MG63 (cell line): ENCODE results near the gene SLC22A4. TPM values are rescaled to one million over a fixed set of nuclear protein-coding genes. Genes with fewer than 3 reads are reported as not detected.

Source experiments
- DNase-seq: peaks from one replicate; pipeline ENCODE4 v3.0.0-alpha.2; 2020
- H3K27me3 ChIP-seq: fragments of 250-450 bp; sonication (Bioruptor Pico); 2 replicates; pipeline ENCODE4 v1.5.1; 2020; ENCODE audit warnings: mild to moderate bottlenecking, moderate library complexity
- H3K36me3 ChIP-seq: fragments of 250-450 bp; sonication (Bioruptor Pico); 2 replicates; pipeline ENCODE4 v1.5.1; 2020; ENCODE audit warnings: mild to moderate bottlenecking, moderate library complexity
- H3K4me3 ChIP-seq: fragments of 250-450 bp; sonication (Bioruptor Pico); 2 replicates; pipeline ENCODE4 v1.5.1; 2020; ENCODE audit warnings: mild to moderate bottlenecking, moderate library complexity
- H3K9me3 ChIP-seq: fragments of 250-450 bp; sonication (Bioruptor Pico); 2 replicates; pipeline ENCODE4 v1.5.1; 2020; ENCODE audit warnings: mild to moderate bottlenecking, moderate library complexity
- total RNA-seq: library from RNA; depleted of rRNA; stranded (reverse); fragments of >200 nt; shearing (Covaris generic); gene quantifications from 2 replicates; pipeline ENCODE4 v1.2.3, GENCODE V29; 2014; ENCODE audit warnings: low replicate concordance; rRNA removed

Gene SLC22A4
- 0.03 and 0.35 TPM in 2 replicates for total RNA-seq

- DNase-seq = peak; percentile 97
- Histone ChIP-seq H3K27me3 (peaks cover 3% of the 10 kb centered on the region; the same call in 1 of the 2 replicates), H3K4me3 (peak within 1 kb of the TSS; percentile 59), H3K36me3 (no peaks in the 10 kb centered on the region), H3K9me3 (no peaks in the 10 kb centered on the region)
These were observed at the start of gene SLC22A4 for GRCh38 chr5:132293992-132294727. Gene SLC22A4 (plus strand): TSS chr5:132294394. CDS start chr5:132294617, 223 bp downstream.

DNA sequence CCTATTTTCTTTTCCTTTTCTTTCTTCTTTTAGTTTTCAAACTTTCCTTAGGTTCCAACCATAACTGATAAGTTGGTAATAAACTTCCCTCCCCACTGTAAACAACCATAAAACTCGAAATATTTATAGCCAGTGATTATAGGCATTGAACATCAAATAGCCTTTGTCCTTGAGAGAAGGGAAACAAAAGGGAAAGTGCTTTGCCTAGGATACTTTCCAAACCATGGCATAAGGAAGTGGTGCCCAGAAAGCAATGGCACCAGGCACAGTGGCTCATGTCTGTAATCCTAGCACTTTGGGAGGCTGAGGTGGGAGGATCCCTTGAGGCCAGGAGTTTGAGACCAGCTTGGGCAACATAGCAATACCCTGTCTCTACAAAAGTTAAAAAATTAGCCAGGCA lies 48.6 kb upstream of the SLC22A4 start:
- no peak overlapping the region for H3K4me3 ChIP-seq
- peaks cover 27% of the 10 kb centered on the region for H3K9me3 ChIP-seq
- no peaks in the 10 kb centered on the region for H3K36me3 ChIP-seq
- DNase-seq = no peak
- H3K27me3 ChIP-seq = no peaks in the 10 kb centered on the region

- Histone ChIP-seq H3K9me3 (peaks cover 24% of the 10 kb centered on the region), H3K27me3 (no peaks in the 10 kb centered on the region), H3K4me3 (no peak overlapping the region), H3K36me3 (no peaks in the 10 kb centered on the region)
- DNase-seq = no peak
These were observed 47.4 kb upstream of the SLC22A4 start for GRCh38 chr5:132246806-132247205.

GRCh38 chr5:132250547-132250946 lies 43.6 kb upstream of the SLC22A4 start:
- Histone ChIP-seq H3K9me3 (peaks cover 11% of the 10 kb centered on the region), H3K4me3 (no peak overlapping the region), H3K27me3 (no peaks in the 10 kb centered on the region), H3K36me3 (no peaks in the 10 kb centered on the region)
- DNase-seq = no peak

DNA sequence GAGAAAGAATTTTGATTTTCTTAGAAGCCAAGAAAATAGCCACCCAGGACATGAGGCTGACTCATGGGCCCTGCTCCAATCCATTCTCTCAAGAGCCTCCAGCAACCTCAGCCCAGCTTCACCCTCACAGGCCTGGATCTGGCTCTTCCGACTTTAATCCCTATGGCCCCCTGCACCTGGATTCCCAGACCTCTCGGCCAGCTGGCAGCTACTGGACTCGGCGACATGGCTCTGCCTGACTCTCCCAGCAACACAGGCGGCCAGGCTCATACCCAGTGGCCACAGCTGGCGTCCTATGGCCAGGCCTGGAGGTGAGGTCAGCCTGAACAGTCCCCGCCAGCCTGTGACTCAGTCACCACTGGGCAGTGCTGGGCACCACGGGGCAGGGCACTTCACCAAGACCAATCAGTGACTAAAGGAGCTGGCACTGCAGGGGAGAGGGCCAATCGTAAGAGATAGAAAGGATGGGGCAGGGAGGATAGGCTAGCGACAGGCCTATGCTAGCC lies 42.9 kb upstream of the SLC22A4 start:
- peak; percentile 100 for DNase-seq
- Histone ChIP-seq H3K36me3 (no peaks in the 10 kb centered on the region), H3K4me3 (no peak overlapping the region), H3K9me3 (peaks cover 9% of the 10 kb centered on the region), H3K27me3 (no peaks in the 10 kb centered on the region)

DNA sequence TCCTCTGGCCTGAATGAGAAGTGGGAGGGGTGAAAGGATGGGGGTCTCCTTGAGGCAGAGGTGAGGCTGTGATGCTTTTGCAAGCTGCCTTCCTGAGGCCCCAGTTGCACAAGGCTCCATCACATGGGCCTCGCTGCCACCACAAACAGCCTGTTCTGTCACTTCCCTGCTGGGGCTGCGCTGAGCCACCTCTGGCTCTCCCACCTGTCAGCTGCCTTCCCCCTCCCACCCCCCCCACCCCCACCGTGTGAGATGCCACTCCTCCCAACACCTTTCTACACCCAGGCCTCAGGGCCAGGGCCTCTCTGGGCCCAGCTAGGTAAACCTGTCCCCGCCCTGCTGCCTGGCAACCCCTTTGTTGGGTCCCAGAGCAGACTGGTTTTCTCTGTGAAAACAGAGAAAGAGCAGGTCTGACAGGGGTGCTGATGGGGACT lies 41.2 kb upstream of the SLC22A4 start:
- Histone ChIP-seq H3K27me3 (no peaks in the 10 kb centered on the region), H3K36me3 (peaks cover 2% of the 10 kb centered on the region; the same call in 1 of the 2 replicates), H3K9me3 (no peaks in the 10 kb centered on the region), H3K4me3 (no peak overlapping the region)
- no peak for DNase-seq

- no peak for DNase-seq
- Histone ChIP-seq H3K9me3 (no peaks in the 10 kb centered on the region), H3K4me3 (no peak overlapping the region), H3K36me3 (peaks cover 6% of the 10 kb centered on the region; the same call in 1 of the 2 replicates), H3K27me3 (no peaks in the 10 kb centered on the region)
These were observed 40.5 kb upstream of the SLC22A4 start for GRCh38 chr5:132253452-132254320.

GRCh38 chr5:132254321-132254977 lies 39.7 kb upstream of the SLC22A4 start:
- DNase-seq = peak; percentile 98
- Histone ChIP-seq H3K27me3 (no peaks in the 10 kb centered on the region), H3K4me3 (no peak overlapping the region), H3K36me3 (peaks cover 6% of the 10 kb centered on the region; the same call in 1 of the 2 replicates), H3K9me3 (no peaks in the 10 kb centered on the region)

DNA sequence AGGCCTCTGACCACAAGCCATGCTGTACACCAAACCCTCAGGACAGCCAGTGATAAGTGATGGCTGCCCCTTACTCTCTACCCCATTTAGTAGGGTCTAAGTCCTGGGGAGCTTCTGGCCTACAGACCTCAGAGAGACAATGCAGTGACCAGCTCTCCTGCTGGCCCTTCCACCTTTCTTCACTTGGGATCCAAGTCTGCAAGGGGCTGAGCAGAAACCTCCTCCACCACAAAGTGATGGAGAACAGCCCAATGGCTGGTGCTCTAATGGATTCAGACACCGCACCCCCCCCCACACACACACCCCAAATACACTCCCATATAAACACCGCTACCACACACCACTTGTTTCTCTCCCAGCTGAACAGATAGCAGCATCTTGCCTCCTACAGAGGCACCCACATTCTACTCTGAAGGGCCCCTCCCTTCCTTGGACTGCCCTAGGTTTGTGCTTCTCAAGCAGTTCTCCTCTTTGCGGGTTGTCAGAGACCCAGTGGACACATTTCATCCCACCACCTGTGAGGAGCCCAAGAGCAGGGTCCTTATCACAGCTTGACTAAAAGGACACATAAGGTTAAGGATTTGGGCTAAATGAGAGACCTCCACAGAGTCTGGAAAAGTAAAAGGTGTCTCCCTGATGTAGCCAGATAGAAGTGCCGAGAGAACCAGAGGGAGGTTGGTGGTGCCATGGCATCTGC lies 38.0 kb upstream of the SLC22A4 start:
- Histone ChIP-seq H3K4me3 (no peak overlapping the region), H3K9me3 (no peaks in the 10 kb centered on the region), H3K36me3 (peaks cover 14% of the 10 kb centered on the region), H3K27me3 (no peaks in the 10 kb centered on the region)
- no peak for DNase-seq

DNA sequence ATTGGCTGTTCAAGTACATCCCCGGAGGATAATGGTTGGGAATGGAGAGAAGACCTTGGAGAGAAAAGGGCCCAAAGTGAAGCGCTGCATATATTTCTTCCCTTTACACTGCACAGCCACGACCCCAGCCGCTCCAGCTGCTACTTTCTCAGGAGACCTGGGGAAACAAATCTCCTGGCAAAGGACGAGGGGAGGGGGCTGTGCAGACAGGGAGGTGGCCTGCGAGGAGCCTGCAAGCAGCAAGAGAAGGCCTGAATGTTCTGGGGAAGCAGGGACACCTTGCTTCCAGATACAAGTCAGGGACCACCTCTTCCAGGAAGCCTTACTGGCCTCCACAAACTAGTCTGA lies 37.4 kb upstream of the SLC22A4 start:
- DNase-seq = no peak
- peak overlapping the region; percentile 79; the same call in 1 of the 2 replicates for H3K4me3 ChIP-seq
- no peaks in the 10 kb centered on the region for H3K9me3 ChIP-seq
- no peaks in the 10 kb centered on the region for H3K27me3 ChIP-seq
- H3K36me3 ChIP-seq = peaks cover 17% of the 10 kb centered on the region

GRCh38 chr5:132257131-132258101 lies 36.8 kb upstream of the SLC22A4 start, which contains the start of gene PDLIM4:
Gene PDLIM4 (plus strand): TSS chr5:132257696. CDS start chr5:132257735, 39 bp downstream.
- H3K9me3 ChIP-seq = no peaks in the 10 kb centered on the region
- H3K4me3 ChIP-seq = peak within 1 kb of the TSS; percentile 79
- no peaks in the 10 kb centered on the region for H3K27me3 ChIP-seq
- peak; percentile 53 for DNase-seq
- peaks cover 23% of the 10 kb centered on the region for H3K36me3 ChIP-seq

DNA sequence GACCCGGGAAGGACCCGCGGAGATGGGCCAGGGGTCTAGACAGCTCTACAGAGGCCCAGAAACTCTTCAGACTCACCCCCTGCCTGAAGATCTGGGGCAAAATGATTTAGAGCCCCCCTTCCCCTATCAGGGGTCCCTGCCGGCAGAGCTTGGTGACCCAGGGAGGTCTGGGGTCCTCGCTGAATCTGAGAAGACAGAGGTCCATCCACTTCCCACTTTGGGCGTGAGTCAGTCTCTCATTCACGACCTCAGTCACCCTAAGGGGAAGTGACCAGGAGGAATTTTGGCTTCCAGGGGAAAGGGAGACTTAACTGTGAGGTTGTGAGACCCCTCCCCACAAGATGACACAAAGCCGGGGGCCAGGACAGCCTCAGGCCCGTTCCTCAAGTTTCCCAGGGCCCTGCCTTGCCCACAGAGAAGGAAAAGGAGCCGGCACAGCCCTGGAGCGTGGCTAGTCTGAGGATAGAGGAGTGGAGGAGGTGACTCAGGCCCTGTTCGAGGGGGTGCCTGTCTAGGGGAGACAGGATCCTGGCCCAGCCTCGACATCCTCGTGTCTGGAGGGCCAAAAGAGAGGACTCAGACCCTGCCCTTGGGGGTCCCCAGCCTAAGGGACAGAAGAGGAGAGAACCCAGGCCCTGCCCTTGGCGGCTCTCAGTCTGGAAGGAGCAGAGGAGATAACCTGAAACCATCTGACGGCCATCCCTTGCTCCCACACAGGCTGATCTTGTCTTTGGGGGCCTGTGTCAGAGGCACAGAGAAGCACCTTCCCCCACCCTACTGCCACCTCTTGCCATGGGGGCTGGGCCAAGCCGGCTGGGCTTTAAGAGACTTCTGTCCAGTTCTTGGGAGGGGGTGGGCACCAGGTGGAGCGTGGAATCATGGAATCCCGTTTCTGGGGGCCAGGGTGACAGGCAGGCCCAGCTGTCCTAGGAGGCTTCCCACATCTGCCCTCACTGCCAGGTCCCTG lies 35.8 kb upstream of the SLC22A4 start:
- peaks cover 32% of the 10 kb centered on the region for H3K36me3 ChIP-seq
- DNase-seq = peak; percentile 71
- no peaks in the 10 kb centered on the region for H3K27me3 ChIP-seq
- H3K9me3 ChIP-seq = no peaks in the 10 kb centered on the region
- peak overlapping the region; percentile 79 for H3K4me3 ChIP-seq

DNA sequence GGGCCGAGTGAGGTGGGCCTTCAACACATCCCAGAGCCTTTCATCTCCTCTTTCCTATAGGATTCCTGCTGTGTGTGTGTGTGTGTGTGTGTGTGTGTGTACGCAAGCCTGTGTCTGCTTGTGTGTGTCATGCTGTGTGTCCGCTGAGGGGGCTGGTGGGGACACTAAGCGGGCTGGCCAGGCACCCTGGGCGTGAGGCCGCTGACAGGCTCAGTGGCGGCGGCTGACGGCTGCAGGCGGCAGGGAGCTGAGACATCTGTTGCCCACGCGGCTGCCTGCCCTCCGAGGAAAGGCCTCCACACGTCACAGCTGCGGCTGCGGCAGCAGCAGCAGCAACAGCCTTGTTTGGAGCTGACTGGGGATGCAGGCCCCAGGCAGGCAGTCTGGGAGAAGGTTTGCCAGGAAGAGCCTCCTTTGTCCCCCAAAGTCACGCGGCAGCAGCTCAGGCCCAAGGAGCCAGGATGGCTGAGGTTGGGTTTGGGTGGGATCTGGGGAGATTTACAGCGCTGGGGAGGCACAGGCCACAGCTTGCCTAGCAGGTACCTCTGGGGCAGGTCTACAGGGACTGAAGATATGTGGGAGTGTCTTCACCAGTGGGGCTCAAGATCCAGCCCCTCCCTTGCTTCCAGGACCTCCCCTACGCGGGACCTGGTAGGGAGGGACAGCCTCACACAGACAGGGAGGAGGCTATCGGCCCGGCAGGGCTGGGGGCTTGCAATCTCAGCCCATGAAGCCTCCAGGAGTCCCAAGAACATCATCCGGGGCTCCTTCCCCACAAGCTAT lies 34.9 kb upstream of the SLC22A4 start:
- Histone ChIP-seq H3K27me3 (no peaks in the 10 kb centered on the region), H3K9me3 (no peaks in the 10 kb centered on the region), H3K36me3 (peaks cover 32% of the 10 kb centered on the region), H3K4me3 (peak overlapping the region; percentile 79)
- DNase-seq = peak; percentile 68
